ENCODE measurements around the gene KLRB1.

GRCh38 chr12:9590441-9590840 is 17.3 kb downstream of the KLRB1 start:
- TF ChIP-seq CTCF (IDR thresholded peaks at IDR 0.05; ENCODE audit: low read length) (no peak), EZH2 (optimal IDR thresholded peaks at IDR 0.05; ENCODE audit: low read depth, low read length) (no peak)

All from MM.1S (cell line).